ENCODE data around the gene CLSTN2. TPM values are rescaled to one million over a fixed set of nuclear protein-coding genes. Genes with fewer than 3 reads are reported as not detected.

CLSTN2 gene
- total and polyA plus RNA-seq, 2 of the 4 experiments (the other 2 are of a cell fraction) = under 0.01 to 0.07 TPM

- H3K4ac ChIP-seq (ENCODE audit: low read depth, low read length) = no peak overlapping the region
- H4K20me1 ChIP-seq (ENCODE audit: insufficient read depth, low read length) = no peaks in the 10 kb centered on the region
- no peak overlapping the region for H2AFZ ChIP-seq (replicated peaks; ENCODE audit: low read length, poor library complexity)
- H4K91ac ChIP-seq (ENCODE audit: insufficient read depth, low read depth, low read length) = no peak overlapping the region
- no peak overlapping the region for H3K4me3 ChIP-seq (ENCODE audit: insufficient read depth, low read depth, low read length)
- dilution Hi-C loops (cut with HindIII; ENCODE audit: low sequenced_read_pairs, unreplicated experiment) = no loop called here
- DNase-seq (no peak), ATAC-seq (ENCODE audit: low read depth) (no peak)
- WGBS, 2 experiments (ENCODE audit: extremely low coverage in 2 of 2, insufficient read length in 1 of 2) = no CpG with 5 or more reads among the region's 4 CpGs
- H3K27me3 ChIP-seq (ENCODE audit: control insufficient read depth, insufficient read depth, low read length) = no peaks in the 10 kb centered on the region
- no peak overlapping the region for H3K56ac ChIP-seq (ENCODE audit: extremely low read depth, insufficient read depth, low read length)
- no peak overlapping the region for H3K27ac ChIP-seq (ENCODE audit: insufficient read depth, low read length)
- H3K36me3 ChIP-seq (ENCODE audit: control insufficient read depth, insufficient read depth, low read length) = no peaks in the 10 kb centered on the region
- no peaks in the 10 kb centered on the region for H3K9me1 ChIP-seq (ENCODE audit: insufficient read depth, low read length)
- intact Hi-C loops (cut with micrococcal nuclease) = no loop called here
- H2BK15ac ChIP-seq (ENCODE audit: low read depth, low read length) = no peak overlapping the region
- H3K4me2 ChIP-seq (ENCODE audit: low read depth, low read length) = no peak overlapping the region
- ChIA-PET POLR2A (ENCODE audit: unreplicated experiment) (no interaction called here), CTCF (no interaction called here)
- H2BK5ac ChIP-seq (ENCODE audit: low read depth, low read length, poor library complexity, severe bottlenecking) = no peak overlapping the region
- no peak for TF ChIP-seq RCOR1 (IDR thresholded peaks at IDR 0.05; ENCODE audit: insufficient replicate concordance, low read length)
- TF ChIP-seq SMC3 (IDR thresholded peaks at IDR 0.05; ENCODE audit: low read depth, low read length) = no peak
- TF ChIP-seq MAFK (IDR thresholded peaks at IDR 0.05; ENCODE audit: low read depth, low read length) = no peak
- no peak for TF ChIP-seq POLR2A (IDR thresholded peaks at IDR 0.05; ENCODE audit: low read depth, low read length)
- no peak for TF ChIP-seq ELK1 (IDR thresholded peaks at IDR 0.05; ENCODE audit: borderline replicate concordance, low read depth, low read length)
- no peak for TF ChIP-seq NFE2L2 (IDR thresholded peaks at IDR 0.05; ENCODE audit: low read depth, low read length)
- TF ChIP-seq RAD21 (IDR thresholded peaks at IDR 0.05; ENCODE audit: low read length) = no peak
- no peak for TF ChIP-seq CHD1 (IDR thresholded peaks at IDR 0.05; ENCODE audit: low read depth, low read length)
- no peak for TF ChIP-seq RFX5 (IDR thresholded peaks at IDR 0.05; ENCODE audit: low read depth, low read length)
- no peak for TF ChIP-seq CEBPB (IDR thresholded peaks at IDR 0.05; ENCODE audit: low read depth, low read length)
- BruUV-seq (replicated peaks) = no TSS peak
- no peak overlapping the region for H3K23ac ChIP-seq (ENCODE audit: low read depth, low read length)
- H2BK120ac ChIP-seq (ENCODE audit: low read depth, low read length) = no peak overlapping the region
- in situ Hi-C loops (cut with MboI; ENCODE audit: low sequenced_read_pairs) = no loop called here
- no peak overlapping the region for H3K14ac ChIP-seq (replicated peaks; ENCODE audit: low read depth, low read length)
- H4K8ac ChIP-seq (ENCODE audit: low read depth in 2 of 2, low read length in 2 of 2) = no peak overlapping the region
- no peak overlapping the region for H3K9ac ChIP-seq (ENCODE audit: low read depth, low read length)
- no peaks in the 10 kb centered on the region for H3K4me1 ChIP-seq (ENCODE audit: control insufficient read depth, insufficient read depth, low read length)
- no peak overlapping the region for H3K18ac ChIP-seq (ENCODE audit: low read depth, low read length)
- no peak overlapping the region for H2BK20ac ChIP-seq (ENCODE audit: low read depth, low read length)
- H3K9me3 ChIP-seq (ENCODE audit: control insufficient read depth, insufficient read depth, low read length) = peaks cover 2% of the 10 kb centered on the region; the same call in 1 of the 2 replicates
- no peak overlapping the region for H2AK9ac ChIP-seq (replicated peaks; ENCODE audit: low read depth, low read length, poor library complexity)
- H4K5ac ChIP-seq (ENCODE audit: low read depth, low read length) = no peak overlapping the region
- no peak overlapping the region for H2AK5ac ChIP-seq (ENCODE audit: low read depth, low read length)
- no peaks in the 10 kb centered on the region for H3K79me1 ChIP-seq (ENCODE audit: low read depth in 1 of 2, low read length in 2 of 2)
Observed at GRCh38 chr3:140007081-140007480, 72.1 kb downstream of the CLSTN2 start.

Measured in IMR-90 (cell line).